Measurements from ENCODE around the gene EIF2S1. TPM values are rescaled to one million over a fixed set of nuclear protein-coding genes. Genes with fewer than 3 reads are reported as not detected.
"Not testable (repeated sequence)": the region's sequence is repeated elsewhere in the genome, so short reads cannot be mapped to it uniquely, and the experiment has no call there.

Gene EIF2S1
- total RNA-seq, 1 donor from 2014 or later: 193 TPM

DNA sequence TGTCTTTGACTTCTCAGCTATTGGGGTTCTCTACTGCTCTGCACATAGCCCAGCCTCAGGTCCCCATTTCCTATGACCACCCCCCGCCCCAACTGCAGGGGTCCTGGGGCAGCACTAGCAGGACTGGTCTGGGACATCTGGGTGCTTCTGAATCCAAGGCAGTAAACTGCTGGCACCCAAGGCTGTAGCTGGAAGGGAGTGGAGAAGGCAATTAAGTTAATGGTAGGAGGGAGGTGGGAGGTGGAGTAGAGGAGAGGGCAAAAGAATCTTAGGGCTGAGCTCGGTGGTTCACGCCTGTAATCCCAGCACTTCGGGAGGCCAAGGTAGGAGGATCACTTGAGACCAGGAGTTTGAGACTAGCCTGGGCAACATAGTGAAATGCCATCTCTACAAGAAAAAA lies 40.3 kb downstream of the EIF2S1 start:
- Histone ChIP-seq H3K9me3 (ENCODE audit: low read depth) (no peaks in the 10 kb centered on the region), H3F3A (ENCODE audit: low read depth) (no peaks in the 10 kb centered on the region), H3K9ac (no peak overlapping the region), H3K4me2 (no peak overlapping the region), H2AFZ (replicated peaks) (no peak overlapping the region), H3K4me1 (no peaks in the 10 kb centered on the region), H3K36me3 (no peaks in the 10 kb centered on the region), H3K27me3 (no peaks in the 10 kb centered on the region), H4K20me1 (ENCODE audit: low read depth) (no peaks in the 10 kb centered on the region), H3K79me2 (ENCODE audit: low read depth) (no peaks in the 10 kb centered on the region), H3K4me3 (no peak overlapping the region), H3K27ac (no peak overlapping the region)
- no peak overlapping the region for H3K27ac Mint-ChIP-seq
- H3K4me1 Mint-ChIP-seq: peaks cover 7% of the 10 kb centered on the region
- peaks cover 6% of the 10 kb centered on the region for H3K27me3 Mint-ChIP-seq (ENCODE audit: insufficient read depth, low read depth)
- no peak for DNase-seq (ENCODE audit: low spot score)
- H3K9me3 Mint-ChIP-seq: no peaks in the 10 kb centered on the region
- no peaks in the 10 kb centered on the region for H3K36me3 Mint-ChIP-seq
- no peak overlapping the region for H3K4me3 Mint-ChIP-seq
- TF ChIP-seq EZH2 (IDR thresholded peaks at IDR 0.05) (no peak), EZH2phosphoT487 (IDR thresholded peaks at IDR 0.05) (no peak)
- TF ChIP-seq, protein P1, sequence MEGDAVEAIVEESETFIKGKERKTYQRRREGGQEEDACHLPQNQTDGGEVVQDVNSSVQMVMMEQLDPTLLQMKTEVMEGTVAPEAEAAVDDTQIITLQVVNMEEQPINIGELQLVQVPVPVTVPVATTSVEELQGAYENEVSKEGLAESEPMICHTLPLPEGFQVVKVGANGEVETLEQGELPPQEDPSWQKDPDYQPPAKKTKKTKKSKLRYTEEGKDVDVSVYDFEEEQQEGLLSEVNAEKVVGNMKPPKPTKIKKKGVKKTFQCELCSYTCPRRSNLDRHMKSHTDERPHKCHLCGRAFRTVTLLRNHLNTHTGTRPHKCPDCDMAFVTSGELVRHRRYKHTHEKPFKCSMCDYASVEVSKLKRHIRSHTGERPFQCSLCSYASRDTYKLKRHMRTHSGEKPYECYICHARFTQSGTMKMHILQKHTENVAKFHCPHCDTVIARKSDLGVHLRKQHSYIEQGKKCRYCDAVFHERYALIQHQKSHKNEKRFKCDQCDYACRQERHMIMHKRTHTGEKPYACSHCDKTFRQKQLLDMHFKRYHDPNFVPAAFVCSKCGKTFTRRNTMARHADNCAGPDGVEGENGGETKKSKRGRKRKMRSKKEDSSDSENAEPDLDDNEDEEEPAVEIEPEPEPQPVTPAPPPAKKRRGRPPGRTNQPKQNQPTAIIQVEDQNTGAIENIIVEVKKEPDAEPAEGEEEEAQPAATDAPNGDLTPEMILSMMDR (IDR thresholded peaks at IDR 0.05): no peak

DNA sequence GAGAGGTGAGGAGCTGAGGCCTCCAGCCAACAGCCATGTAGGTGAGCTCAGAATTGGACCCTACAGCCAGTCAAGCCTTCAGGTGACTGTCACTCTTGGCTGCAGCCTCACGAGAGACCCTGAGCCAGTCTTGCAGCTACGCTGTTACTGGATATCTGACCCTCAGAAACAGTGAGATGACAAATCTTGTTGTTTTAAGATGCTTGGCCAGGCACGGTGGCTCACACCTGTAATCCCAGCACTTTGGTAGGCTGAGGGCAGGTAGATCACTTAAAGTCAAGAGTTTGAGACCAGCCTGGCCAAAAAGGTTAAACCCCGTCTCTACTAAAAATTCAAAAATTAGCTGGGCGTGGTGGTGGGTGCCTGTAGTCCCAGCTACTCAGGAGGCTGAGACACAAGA lies 45.6 kb downstream of the EIF2S1 start:
- H3K4me1 ChIP-seq: no peaks in the 10 kb centered on the region
- no peak for DNase-seq (ENCODE audit: low spot score)
- H3F3A ChIP-seq (ENCODE audit: low read depth): no peaks in the 10 kb centered on the region
- no peaks in the 10 kb centered on the region for H3K36me3 Mint-ChIP-seq
- no peak overlapping the region for H3K27ac Mint-ChIP-seq
- no peak overlapping the region for H3K4me2 ChIP-seq
- H3K27me3 ChIP-seq: no peaks in the 10 kb centered on the region
- no peak overlapping the region for H3K27ac ChIP-seq
- H3K9me3 Mint-ChIP-seq: no peaks in the 10 kb centered on the region
- no peaks in the 10 kb centered on the region for H3K9me3 ChIP-seq (ENCODE audit: low read depth)
- no peak for TF ChIP-seq EZH2phosphoT487 (IDR thresholded peaks at IDR 0.05)
- peaks cover 7% of the 10 kb centered on the region for H3K27me3 Mint-ChIP-seq (ENCODE audit: insufficient read depth, low read depth)
- H3K4me1 Mint-ChIP-seq: peaks cover 9% of the 10 kb centered on the region
- H4K20me1 ChIP-seq (ENCODE audit: low read depth): no peaks in the 10 kb centered on the region
- H2AFZ ChIP-seq (replicated peaks): no peak overlapping the region
- H3K36me3 ChIP-seq: no peaks in the 10 kb centered on the region
- H3K79me2 ChIP-seq (ENCODE audit: low read depth): no peaks in the 10 kb centered on the region
- no peak overlapping the region for H3K4me3 ChIP-seq
- no peak overlapping the region for H3K4me3 Mint-ChIP-seq
- H3K9ac ChIP-seq: no peak overlapping the region

- H3K36me3 ChIP-seq; H3K27me3 ChIP-seq; H3K9me3 ChIP-seq (ENCODE audit: low read depth); H3K9me3 Mint-ChIP-seq; H3K4me3 Mint-ChIP-seq; H3K4me2 ChIP-seq; H2AFZ ChIP-seq (replicated peaks); H3K9ac ChIP-seq; H3K36me3 Mint-ChIP-seq; H3K4me1 ChIP-seq; H3K27ac Mint-ChIP-seq; H3K27ac ChIP-seq; H3K79me2 ChIP-seq (ENCODE audit: low read depth); H3K4me3 ChIP-seq; DNase-seq (ENCODE audit: low spot score); H3F3A ChIP-seq (ENCODE audit: low read depth); H4K20me1 ChIP-seq (ENCODE audit: low read depth): not testable (repeated sequence)
- peaks cover 13% of the 10 kb centered on the region for H3K4me1 Mint-ChIP-seq
- H3K27me3 Mint-ChIP-seq (ENCODE audit: insufficient read depth, low read depth): peaks cover 16% of the 10 kb centered on the region
These were observed 48.1 kb downstream of the EIF2S1 start for GRCh38 chr14:67408122-67408801.

DNA sequence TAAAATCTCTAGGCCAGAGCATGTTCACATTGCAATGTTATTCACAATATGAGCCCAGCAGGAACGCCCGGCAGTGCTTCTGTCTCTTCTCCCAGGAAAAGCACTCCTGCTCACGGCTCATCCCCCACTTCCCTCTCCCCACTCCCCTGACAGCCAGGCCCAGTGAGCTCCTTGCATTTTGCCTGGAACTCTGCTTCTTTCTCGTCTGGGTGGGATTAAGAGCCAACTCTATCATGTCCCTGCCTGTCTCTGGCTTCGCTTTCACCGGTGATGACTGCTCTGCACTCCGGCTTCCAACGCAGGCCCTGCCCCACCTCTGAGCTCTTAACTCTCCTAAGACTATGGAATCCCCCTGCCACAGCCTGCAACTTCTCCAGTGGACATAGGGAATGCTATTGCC lies 49.3 kb downstream of the EIF2S1 start:
- no peak overlapping the region for H3K4me3 Mint-ChIP-seq
- H3K36me3 Mint-ChIP-seq: no peaks in the 10 kb centered on the region
- Histone ChIP-seq H3K9ac (no peak overlapping the region), H3K9me3 (ENCODE audit: low read depth) (no peaks in the 10 kb centered on the region), H2AFZ (replicated peaks) (peak overlapping the region; percentile 88), H3K4me1 (no peaks in the 10 kb centered on the region), H4K20me1 (ENCODE audit: low read depth) (no peaks in the 10 kb centered on the region), H3F3A (ENCODE audit: low read depth) (no peaks in the 10 kb centered on the region), H3K4me3 (no peak overlapping the region), H3K79me2 (ENCODE audit: low read depth) (no peaks in the 10 kb centered on the region), H3K27me3 (peaks cover 7% of the 10 kb centered on the region), H3K36me3 (no peaks in the 10 kb centered on the region), H3K27ac (no peak overlapping the region), H3K4me2 (no peak overlapping the region)
- H3K4me1 Mint-ChIP-seq: peaks cover 13% of the 10 kb centered on the region
- no peak for DNase-seq (ENCODE audit: low spot score)
- TF ChIP-seq, protein P1 (IDR thresholded peaks at IDR 0.05): no peak
- TF ChIP-seq EZH2phosphoT487 (IDR thresholded peaks at IDR 0.05) (no peak), EZH2 (IDR thresholded peaks at IDR 0.05) (no peak)
- H3K9me3 Mint-ChIP-seq: no peaks in the 10 kb centered on the region
- H3K27me3 Mint-ChIP-seq (ENCODE audit: insufficient read depth, low read depth): peaks cover 16% of the 10 kb centered on the region
- H3K27ac Mint-ChIP-seq: no peak overlapping the region
